EL (cell line): Measurements from ENCODE around the gene ZNF705A.
"Not testable (repeated sequence)": the region's sequence is repeated elsewhere in the genome, so short reads cannot be mapped to it uniquely, and the experiment has no call there.

Experiments used
- DNase-seq: peaks from one replicate; pipeline ENCODE4 v3.0.0-alpha.2; 2016

ZNF705A gene

GRCh38 chr12:8188088-8188487 is 31.3 kb downstream of the ZNF705A start:
- not testable (repeated sequence) for DNase-seq

GRCh38 chr12:8197685-8198308 is 41.0 kb downstream of the ZNF705A start:
- peak; percentile 85 for DNase-seq

DNA sequence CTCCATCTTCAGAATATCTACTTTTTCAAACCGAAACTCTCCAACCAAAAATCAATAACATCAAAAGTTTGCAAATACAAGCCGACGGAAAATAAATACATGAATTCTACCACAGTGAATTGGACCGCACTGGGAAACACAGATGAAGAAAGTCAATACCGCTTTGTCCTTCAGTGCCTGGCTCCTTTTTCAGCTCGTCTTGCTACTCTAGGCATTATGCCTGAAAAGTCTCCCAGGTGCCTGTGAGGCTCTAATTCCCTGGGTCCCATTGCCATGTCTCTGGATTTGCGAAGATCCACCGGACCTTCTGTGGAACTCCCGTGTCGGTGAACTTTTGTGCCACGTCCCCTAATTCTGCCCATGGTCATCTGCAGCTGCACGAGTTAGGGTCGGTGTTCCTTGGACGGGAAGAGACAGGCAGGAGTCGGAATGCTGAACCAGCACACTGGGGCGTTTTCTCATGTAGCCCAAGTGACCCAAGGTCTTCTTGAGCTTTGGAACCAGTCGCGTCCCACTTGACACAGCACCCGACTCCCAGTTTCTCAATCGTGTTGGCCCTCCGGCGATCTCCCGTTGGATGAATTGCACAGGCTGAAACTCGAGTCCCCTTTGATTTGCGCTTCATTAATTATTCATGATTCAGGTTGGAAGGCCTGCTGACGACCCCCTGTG is 62.0 kb downstream of the ZNF705A start:
- DNase-seq, result not testable (repeated sequence)

DNA sequence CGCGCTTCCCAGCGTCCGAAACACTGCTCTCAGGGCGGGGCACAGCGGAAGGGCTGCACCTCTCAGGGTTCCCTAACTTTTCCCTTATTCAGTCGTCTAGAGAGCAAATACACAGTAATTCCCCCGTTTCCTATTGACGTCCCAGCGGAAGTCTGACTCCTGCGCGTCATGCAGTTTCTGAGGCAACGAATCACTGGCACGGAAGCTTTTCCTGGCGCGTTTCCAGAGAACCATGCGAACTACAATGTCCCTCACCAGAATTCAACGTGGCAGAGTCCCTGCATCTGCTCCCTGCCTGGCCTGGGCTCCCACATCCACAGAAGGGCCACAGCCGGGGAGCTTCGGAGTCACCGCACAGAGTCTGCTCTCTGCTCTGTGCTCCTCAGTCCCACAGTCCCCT is 64.6 kb downstream of the ZNF705A start:
- DNase-seq, result not testable (repeated sequence)

DNA sequence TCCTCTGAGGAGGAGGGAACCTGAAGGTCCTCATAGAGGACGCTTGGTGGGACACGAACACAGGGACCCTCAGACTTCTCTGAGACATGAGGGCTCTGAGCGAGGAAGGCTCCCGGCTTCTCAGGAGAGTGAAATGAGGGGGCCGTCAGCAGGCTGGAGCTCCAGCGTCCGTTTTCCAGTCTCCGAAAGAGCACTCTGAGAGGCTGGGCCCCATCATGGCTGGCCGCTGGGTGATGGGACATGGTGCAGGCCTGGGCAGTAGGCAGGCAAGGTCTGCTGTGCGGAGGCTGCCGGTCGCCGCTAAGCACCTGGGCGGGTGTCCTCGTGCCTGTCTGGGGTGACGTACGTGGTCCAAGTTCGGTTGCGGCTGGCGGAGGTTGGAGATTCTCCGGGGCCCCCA is 65.0 kb downstream of the ZNF705A start:
- not testable (repeated sequence) for DNase-seq

- not testable (repeated sequence) for DNase-seq
Measured at GRCh38 chr12:8222303-8222702, 65.5 kb downstream of the ZNF705A start.

- not testable (repeated sequence) for DNase-seq
Measured at GRCh38 chr12:8223646-8224045, 66.8 kb downstream of the ZNF705A start.

DNA sequence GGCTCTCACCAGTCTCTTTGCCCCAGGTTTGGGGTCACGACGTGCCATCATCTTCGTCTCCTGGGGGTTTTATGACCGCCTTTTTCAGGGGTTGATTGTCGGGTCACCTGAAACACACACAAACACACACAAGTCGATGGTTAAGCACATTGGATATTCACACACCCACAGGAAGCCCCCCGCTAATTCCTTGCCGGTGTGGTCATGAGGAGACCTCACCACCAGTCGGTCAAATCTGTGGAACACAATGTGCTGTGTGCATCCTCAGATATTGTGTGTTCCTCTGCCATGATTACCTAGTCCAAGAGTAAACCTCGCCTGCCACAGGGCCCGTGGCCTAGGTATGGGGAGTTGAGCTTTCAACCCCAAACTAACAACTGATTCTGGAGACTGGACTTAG is 68.0 kb downstream of the ZNF705A start:
- not testable (repeated sequence) for DNase-seq

- no peak for DNase-seq
Measured at GRCh38 chr12:8226355-8226754, 69.5 kb downstream of the ZNF705A start.

DNA sequence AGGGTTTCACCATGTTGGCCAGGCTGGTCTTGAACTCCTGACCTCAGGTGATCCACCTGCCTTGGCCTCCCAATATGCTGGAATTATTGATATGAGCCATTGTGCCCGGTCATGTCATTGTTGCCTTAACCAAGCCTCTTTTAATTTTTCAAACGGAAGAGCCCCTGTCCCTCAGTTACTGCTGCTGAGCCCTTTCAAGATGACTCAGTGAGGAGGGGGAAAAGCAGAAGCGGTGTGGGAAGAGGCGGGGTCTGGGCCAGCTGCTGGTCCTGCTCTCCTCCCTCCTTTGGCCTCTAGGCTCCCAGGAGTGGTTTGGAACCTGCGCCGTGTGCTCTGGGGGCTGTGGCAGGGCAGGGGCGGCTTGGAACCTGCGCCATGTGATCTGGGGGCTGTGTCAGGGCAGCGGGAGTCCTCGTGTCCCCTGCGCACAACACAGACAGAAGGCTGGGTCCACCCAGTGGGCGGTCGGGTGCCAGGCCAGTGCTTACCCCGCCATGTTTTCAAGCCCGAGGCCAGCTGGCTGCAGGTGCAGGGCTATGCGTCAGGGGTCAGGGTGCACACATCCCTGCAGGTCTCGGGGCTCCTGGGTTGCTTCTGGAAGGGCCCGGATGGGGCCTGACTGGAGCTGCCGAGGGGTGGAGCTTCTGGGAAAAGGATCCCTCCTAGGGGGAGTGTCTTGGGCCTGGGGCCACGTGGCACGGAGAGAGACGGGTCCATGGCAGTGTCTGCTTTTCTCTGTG is 70.3 kb downstream of the ZNF705A start, which contains the start of gene FAM90A1:
Gene FAM90A1 (minus strand): TSS at position 627 of the 740 bp plus-strand sequence. CDS start 2,786 bp downstream, outside the sequence.
- not testable (repeated sequence) for DNase-seq

- not testable (repeated sequence) for DNase-seq
Measured at GRCh38 chr12:8227732-8228077, 70.9 kb downstream of the ZNF705A start.

- DNase-seq, result not testable (repeated sequence)
Measured at GRCh38 chr12:8228607-8229006, 71.8 kb downstream of the ZNF705A start.

DNA sequence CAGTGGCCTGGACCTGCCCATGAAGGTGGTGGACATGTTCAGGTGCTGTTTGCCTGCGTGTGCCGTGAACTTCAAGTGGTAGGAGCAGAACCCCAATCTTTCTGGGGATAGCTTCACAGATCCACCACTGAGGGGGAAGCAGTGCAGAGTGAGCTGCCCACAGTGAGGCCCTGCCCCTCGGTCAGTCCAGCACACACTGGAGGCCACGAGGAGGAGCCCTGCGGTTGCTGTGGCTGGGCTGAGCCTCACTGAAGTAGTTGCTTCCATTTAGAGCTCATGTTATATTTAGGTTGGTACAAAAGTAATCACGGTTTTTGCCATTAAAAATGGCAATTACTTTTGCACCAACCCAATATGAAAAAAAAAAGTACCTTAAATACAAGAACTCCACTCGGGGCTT is 72.7 kb downstream of the ZNF705A start:
- DNase-seq, result not testable (repeated sequence)
